Muscle of leg (tissue), 11 donors: ENCODE measurements around the gene NAALADL2. TPM values are rescaled to one million over a fixed set of nuclear protein-coding genes. Genes with fewer than 3 reads are reported as not detected.
A peak's percentile ranks its signal among the peaks of the same experiment; 100 is the strongest.

Experiments
- DNase-seq: peaks from one replicate; pipeline ENCODE4 v3.0.0; 2013
- H3K27ac ChIP-seq: one replicate; pipeline ENCODE4 v1.5.1; 2013; ENCODE audit warnings: mild to moderate bottlenecking, low read length, control low read depth
- H3K27me3 ChIP-seq: one replicate; pipeline ENCODE4 v1.6.1; 2013; ENCODE audit warnings: low read length; ENCODE audit not compliant: control insufficient read depth, insufficient read depth
- H3K36me3 ChIP-seq: one replicate; pipeline ENCODE4 v1.6.1; 2013; ENCODE audit warnings: low read length; ENCODE audit not compliant: control insufficient read depth, insufficient read depth
- H3K4me1 ChIP-seq: one replicate; pipeline ENCODE4 v1.6.1; 2013; ENCODE audit warnings: low read length; ENCODE audit not compliant: control insufficient read depth, insufficient read depth
- H3K4me3 ChIP-seq: one replicate; pipeline ENCODE4 v1.5.1; 2013; ENCODE audit warnings: low read length, control low read depth
- H3K9me3 ChIP-seq: replicated peaks from 2 replicates; pipeline ENCODE4 v1.6.1; 2013; ENCODE audit warnings: low read depth, low read length; ENCODE audit not compliant: control insufficient read depth
- WGBS: methylation state at CpG from one replicate; pipeline ENCODE4 v1.1.5; 2013; ENCODE audit warnings: missing lambda C conversion rate; ENCODE audit not compliant: insufficient coverage; 5-methylcytosine and 5-hydroxymethylcytosine counted together
- polyA plus RNA-seq, 8 donors: library from polyadenylated mRNA; unstranded; fragments of 120-200 nt; gene quantifications; one replicate each; pipeline versions ENCODE4 v1.2.1 to v1.2.3, GENCODE V29; 2013; ENCODE audit warnings: inconsistent platforms in 1 of 8, low replicate concordance in 1 of 8; ENCODE audit not compliant: insufficient read length in 8 of 8, insufficient read depth in 1 of 8
- total RNA-seq: library from RNA; stranded (reverse); fragments of 120-200 nt; gene quantifications from one replicate; pipeline ENCODE4 v1.2.4, GENCODE V29; 2013

The NAALADL2 gene
- total and polyA plus RNA-seq, 9 donors = 4.8 to 17.4 (median 8.0) TPM

DNA sequence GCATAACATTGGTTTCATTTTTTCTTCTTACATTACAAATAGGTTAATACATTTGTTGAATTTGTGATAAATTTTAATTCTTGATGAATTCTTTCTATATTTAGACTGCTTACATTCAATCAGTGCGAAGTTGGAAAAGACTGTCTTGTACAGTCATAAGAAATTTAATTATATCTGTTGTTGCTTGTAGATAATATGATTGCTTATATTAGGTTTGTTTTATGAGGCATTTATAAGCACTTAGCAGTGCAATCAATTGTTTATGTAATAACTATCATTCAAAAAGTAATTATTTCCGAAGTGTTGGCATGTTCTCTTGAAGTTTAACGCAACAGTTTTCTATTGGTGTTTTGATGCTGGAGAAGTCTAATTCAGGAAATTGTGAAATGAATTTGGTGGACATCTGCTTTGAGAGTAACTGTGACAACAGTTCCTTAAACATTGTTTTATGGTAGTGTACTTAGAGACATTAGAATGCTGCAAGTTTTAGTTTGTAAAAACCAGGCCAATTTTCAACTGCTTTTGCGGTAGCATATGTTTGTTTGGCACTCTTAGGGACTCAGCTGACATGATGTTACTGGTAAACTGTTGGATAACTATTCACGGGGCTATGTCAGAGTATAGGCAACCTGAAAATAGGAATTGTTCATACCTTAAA is 99.7 kb downstream of the NAALADL2 start:
- Histone ChIP-seq H3K27ac (no peak overlapping the region), H3K4me1 (no peaks in the 10 kb centered on the region), H3K36me3 (no peaks in the 10 kb centered on the region), H3K9me3 (no peaks in the 10 kb centered on the region), H3K27me3 (no peaks in the 10 kb centered on the region), H3K4me3 (no peak overlapping the region)
- WGBS = 43% methylated on average over 1 of the region's 5 CpGs
- DNase-seq = peak; percentile 79

DNA sequence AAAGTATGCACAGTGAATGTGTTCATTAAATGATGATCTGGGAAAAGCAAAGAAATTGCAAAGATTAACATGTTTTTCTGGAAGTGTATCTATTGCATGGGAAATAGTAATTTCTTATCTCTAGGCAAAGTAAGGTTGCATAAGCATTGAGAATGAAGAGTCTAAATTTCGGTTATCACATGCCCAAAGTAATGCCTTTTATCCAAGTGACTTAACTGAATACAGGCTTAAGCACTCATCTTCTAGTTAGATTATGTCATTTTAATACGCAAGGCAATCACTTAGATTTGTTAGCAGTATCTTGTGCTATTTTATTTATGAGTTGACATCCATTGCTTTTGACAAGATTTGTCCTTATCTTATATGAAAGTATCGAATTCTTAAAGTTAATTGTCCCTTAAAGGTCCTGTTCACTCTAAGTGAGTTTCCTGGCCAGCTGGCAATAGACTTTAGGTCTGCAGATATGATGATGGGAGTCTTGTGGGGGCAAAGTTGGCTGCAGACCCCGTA is 100.5 kb downstream of the NAALADL2 start:
- Histone ChIP-seq H3K9me3 (no peaks in the 10 kb centered on the region), H3K27ac (no peak overlapping the region), H3K27me3 (no peaks in the 10 kb centered on the region), H3K4me3 (no peak overlapping the region), H3K36me3 (no peaks in the 10 kb centered on the region), H3K4me1 (no peaks in the 10 kb centered on the region)
- DNase-seq = no peak
- WGBS = 40% methylated on average over 1 of the region's 4 CpGs

DNA sequence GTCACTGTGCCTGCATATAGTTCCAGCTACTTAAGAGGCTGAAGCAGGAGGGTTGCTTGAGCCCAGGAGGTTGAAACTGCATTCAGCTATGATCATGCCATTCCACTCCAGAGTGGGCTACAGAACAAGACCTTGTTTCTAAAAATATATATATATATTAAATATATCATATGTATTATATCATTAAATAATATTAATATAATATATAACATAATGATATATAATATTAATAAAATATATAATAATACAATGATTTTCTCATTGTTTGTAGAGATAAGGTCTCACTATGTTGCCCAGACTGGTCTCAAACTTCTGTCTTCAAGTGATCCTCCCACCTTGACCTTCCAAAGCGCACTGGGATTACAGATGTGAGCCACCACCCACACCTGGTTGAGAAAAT is 101.8 kb downstream of the NAALADL2 start:
- WGBS = no CpG with 5 or more reads among the region's 1 CpG
- H3K9me3 ChIP-seq = no peaks in the 10 kb centered on the region
- H3K27ac ChIP-seq = no peak overlapping the region
- no peaks in the 10 kb centered on the region for H3K4me1 ChIP-seq
- no peaks in the 10 kb centered on the region for H3K27me3 ChIP-seq
- no peaks in the 10 kb centered on the region for H3K36me3 ChIP-seq
- no peak for DNase-seq
- no peak overlapping the region for H3K4me3 ChIP-seq

DNA sequence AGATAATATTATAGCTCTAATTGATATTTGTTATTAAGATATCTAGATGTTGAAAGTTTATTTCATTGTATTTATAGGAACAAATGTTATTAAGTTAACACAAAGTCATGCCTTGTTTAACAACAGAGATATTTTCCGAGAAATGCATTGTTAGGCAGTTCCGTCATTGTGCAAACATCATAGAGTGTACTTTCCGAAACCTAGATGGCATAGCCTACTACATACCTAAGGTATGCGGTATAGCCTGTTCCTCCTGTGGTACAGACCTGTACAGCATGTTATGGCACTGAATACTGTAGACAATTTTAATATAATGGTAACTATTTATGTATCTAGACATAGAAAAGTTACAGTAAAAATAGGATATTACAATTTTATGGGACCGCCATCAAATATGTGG is 114.3 kb downstream of the NAALADL2 start:
- H3K4me1 ChIP-seq = no peaks in the 10 kb centered on the region
- no peak overlapping the region for H3K4me3 ChIP-seq
- DNase-seq = no peak
- no peaks in the 10 kb centered on the region for H3K9me3 ChIP-seq
- H3K27me3 ChIP-seq = no peaks in the 10 kb centered on the region
- H3K36me3 ChIP-seq = no peaks in the 10 kb centered on the region
- H3K27ac ChIP-seq = no peak overlapping the region
- no CpG with 5 or more reads among the region's 5 CpGs for WGBS

DNA sequence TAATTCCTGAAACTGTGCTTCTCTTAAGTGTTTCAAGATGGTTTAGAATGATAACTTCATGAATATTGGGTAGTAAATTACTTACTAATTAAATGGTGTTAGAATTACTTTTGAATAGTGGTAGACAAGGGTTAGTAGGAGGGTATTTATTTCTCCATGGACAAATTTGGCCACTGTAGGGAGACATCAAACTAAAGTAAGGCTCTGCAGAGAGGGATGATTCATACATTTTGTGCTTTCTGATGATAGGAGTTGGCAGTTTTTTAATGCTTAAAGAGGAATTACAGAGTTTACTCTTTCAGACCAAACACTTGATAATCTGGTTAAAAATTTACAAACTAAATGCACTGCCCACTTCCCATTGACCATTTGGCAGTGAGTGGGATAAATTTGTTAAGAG is 127.6 kb downstream of the NAALADL2 start:
- H3K36me3 ChIP-seq = no peaks in the 10 kb centered on the region
- H3K4me3 ChIP-seq = no peak overlapping the region
- no peaks in the 10 kb centered on the region for H3K27me3 ChIP-seq
- H3K4me1 ChIP-seq = no peaks in the 10 kb centered on the region
- no peak for DNase-seq
- no peak overlapping the region for H3K27ac ChIP-seq
- no peaks in the 10 kb centered on the region for H3K9me3 ChIP-seq

DNA sequence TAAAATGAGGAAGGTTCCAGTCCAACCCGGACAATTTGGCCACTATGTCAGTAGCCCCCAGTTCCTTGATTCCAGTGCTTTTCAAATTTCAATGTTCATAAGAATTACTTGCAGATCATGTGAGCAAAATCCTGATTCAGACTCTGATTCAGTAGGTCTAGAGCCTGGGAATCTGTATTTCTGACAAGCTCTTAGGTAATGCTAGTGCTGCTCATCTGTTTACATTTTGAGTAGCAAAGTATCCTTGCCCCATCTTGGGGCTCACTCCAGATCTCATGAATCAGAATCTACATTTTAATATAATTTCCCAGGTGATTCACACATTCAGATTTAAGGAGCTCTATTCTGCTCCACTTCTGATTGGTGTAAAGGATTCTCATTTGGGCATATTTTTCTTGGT is 142.0 kb downstream of the NAALADL2 start:
- 100% methylated on average over 1 of the region's 1 CpG for WGBS
- DNase-seq = no peak
- no peaks in the 10 kb centered on the region for H3K36me3 ChIP-seq

DNA sequence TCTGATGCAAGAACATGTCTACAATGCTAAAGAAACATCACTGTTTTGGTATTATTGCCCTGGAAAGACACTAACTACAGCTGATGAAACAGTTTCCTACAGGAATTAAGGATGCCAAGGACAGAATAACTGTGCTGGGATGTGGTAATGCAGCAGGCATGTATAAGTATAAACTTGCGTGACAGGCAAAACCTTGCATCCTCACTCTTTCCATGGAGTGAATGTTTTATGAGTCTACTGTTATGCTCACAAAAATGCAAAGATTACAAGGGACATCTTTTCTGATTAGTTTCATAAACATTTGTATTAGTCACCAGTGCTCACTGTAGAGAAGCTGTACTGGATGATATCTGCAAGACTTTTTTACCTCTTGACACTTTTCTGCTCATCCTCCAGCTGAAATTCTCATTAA is 143.6 kb downstream of the NAALADL2 start:
- H3K36me3 ChIP-seq = no peaks in the 10 kb centered on the region
- no peak overlapping the region for H3K27ac ChIP-seq
- H3K4me1 ChIP-seq = no peaks in the 10 kb centered on the region
- no peaks in the 10 kb centered on the region for H3K27me3 ChIP-seq
- DNase-seq = peak; percentile 25
- no peak overlapping the region for H3K4me3 ChIP-seq
- no CpG with 5 or more reads among the region's 1 CpG for WGBS
- H3K9me3 ChIP-seq = no peaks in the 10 kb centered on the region

More for the DNA sequence above, 142.0 kb downstream of the NAALADL2 start:
- no peak overlapping the region for H3K4me3 ChIP-seq
- no peaks in the 10 kb centered on the region for H3K9me3 ChIP-seq
- no peaks in the 10 kb centered on the region for H3K4me1 ChIP-seq
- no peaks in the 10 kb centered on the region for H3K27me3 ChIP-seq
- no peak overlapping the region for H3K27ac ChIP-seq

DNA sequence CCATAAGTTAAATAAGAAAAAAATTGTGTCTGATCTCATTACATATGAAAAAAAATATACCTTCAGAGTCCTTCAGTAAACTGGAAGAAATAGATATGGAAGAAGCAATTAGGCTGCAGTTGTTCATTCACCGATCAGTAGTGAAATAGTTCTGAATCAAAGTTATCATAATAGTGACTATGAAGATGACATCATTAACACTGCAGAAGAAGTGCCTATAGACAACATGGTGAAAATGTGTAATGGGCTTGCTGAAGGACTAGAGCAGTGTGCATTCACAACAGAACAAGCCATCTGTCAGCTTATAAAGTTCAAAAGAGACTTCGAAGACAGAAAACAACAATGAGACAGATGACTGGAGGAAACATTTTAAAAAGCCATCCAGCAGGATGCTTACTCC is 144.5 kb downstream of the NAALADL2 start:
- no peak for DNase-seq
- Histone ChIP-seq H3K27me3 (no peaks in the 10 kb centered on the region), H3K9me3 (no peaks in the 10 kb centered on the region), H3K36me3 (no peaks in the 10 kb centered on the region), H3K4me3 (no peak overlapping the region), H3K4me1 (no peaks in the 10 kb centered on the region), H3K27ac (no peak overlapping the region)
- WGBS = 100% methylated on average over 1 of the region's 2 CpGs

DNA sequence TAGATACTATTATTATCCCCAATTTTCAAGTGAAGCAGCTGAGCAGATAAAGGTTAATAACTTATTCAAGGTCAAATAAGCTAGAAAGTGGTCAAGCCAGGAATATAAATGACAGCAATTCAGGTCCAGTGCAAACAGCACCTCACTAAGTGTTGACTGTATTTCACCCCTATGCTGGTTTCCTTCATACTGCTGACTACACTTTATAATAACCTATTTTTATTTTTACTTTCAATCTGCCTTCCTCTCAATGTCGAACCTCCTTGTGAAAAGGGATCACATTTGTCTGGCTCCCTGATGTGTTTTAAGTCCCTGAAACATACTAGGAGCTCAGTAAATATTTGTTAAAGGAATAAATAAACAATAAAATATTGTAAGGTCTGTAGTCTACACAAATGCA is 146.1 kb downstream of the NAALADL2 start:
- Histone ChIP-seq H3K4me3 (no peak overlapping the region), H3K36me3 (no peaks in the 10 kb centered on the region), H3K9me3 (no peaks in the 10 kb centered on the region), H3K4me1 (no peaks in the 10 kb centered on the region), H3K27me3 (no peaks in the 10 kb centered on the region), H3K27ac (no peak overlapping the region)
- WGBS = no CpG with 5 or more reads among the region's 1 CpG
- DNase-seq = no peak

DNA sequence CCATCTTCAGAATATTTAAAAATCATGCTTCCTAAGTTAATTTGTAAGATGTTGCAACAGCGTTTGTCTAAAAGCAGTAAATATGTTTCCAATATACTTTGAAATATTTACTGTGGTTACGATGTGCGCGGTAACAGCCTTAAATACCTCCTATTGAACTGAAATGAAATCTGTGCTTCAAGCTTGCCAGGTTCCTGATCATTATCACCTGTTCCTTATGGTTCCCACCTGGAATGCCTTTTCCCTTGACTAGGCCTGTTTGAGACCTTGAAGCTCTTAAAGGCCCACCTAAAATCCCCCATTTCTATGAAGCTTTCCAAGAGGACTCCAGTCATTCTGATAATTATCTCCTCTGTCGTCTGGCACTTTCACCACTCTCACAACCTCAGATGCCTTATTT is 146.7 kb downstream of the NAALADL2 start:
- Histone ChIP-seq H3K27me3 (no peaks in the 10 kb centered on the region), H3K4me1 (no peaks in the 10 kb centered on the region), H3K4me3 (no peak overlapping the region), H3K36me3 (no peaks in the 10 kb centered on the region), H3K9me3 (no peaks in the 10 kb centered on the region), H3K27ac (no peak overlapping the region)
- no CpG with 5 or more reads among the region's 5 CpGs for WGBS
- DNase-seq = peak; percentile 37

DNA sequence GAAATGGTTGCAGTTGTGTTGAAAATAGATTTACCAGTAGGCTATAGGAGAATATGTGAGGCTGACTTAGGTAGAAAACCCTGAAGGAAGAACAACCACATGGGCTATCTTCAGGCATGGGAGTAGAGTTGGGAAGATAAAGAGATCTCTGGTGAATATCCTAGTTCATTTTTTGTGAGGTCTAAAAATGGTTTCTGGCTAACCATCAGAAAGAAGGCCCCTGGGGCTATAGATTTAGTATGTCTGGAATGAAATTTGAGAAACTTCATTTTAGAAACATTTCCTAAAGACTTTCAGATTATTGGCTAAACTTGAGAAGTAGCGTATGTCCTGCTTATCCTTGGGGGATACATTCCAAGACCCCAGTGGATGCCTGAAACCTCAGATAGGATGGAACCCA is 148.2 kb downstream of the NAALADL2 start:
- no CpG with 5 or more reads among the region's 1 CpG for WGBS
- Histone ChIP-seq H3K9me3 (no peaks in the 10 kb centered on the region), H3K27me3 (no peaks in the 10 kb centered on the region), H3K36me3 (no peaks in the 10 kb centered on the region), H3K4me1 (no peaks in the 10 kb centered on the region), H3K27ac (no peak overlapping the region), H3K4me3 (no peak overlapping the region)
- DNase-seq = peak; percentile 74
